Stimulated activated CD4-positive, alpha-beta T cell treated with anti-CD3 and anti-CD28 coated beads, Interleukin-1b, Interleukin-23, amount 100 ng/mL, for 24 hours (primary cell): ENCODE data around the gene CRADD.

Experiments used
- DNase-seq, 4 experiments: peaks; one replicate each; pipeline ENCODE4 v3.0.0-alpha.2; 2020; ENCODE audit warnings: low read depth in 4 of 4, low spot score in 1 of 4

Gene CRADD

GRCh38 chr12:93804392-93805179 is 127.4 kb downstream of the CRADD start:
- no peak for DNase-seq

- no peak for DNase-seq
Observed at GRCh38 chr12:93805736-93806141, 128.6 kb downstream of the CRADD start.

GRCh38 chr12:93807354-93807753 is 130.2 kb downstream of the CRADD start:
- DNase-seq = no peak

- no peak for DNase-seq
Observed at GRCh38 chr12:93808169-93808899, 131.2 kb downstream of the CRADD start.

GRCh38 chr12:93812626-93813025 is 135.5 kb downstream of the CRADD start:
- no peak for DNase-seq

GRCh38 chr12:93813186-93813585 is 136.0 kb downstream of the CRADD start:
- no peak for DNase-seq

GRCh38 chr12:93813972-93814821 is 137.0 kb downstream of the CRADD start:
- DNase-seq = no peak

- no peak for DNase-seq
Observed at GRCh38 chr12:93818488-93819049, 141.4 kb downstream of the CRADD start.

- no peak for DNase-seq
Observed at GRCh38 chr12:93819050-93819491, 141.9 kb downstream of the CRADD start.

- DNase-seq = no peak
Observed at GRCh38 chr12:93823616-93824391, 146.6 kb downstream of the CRADD start.

GRCh38 chr12:93824514-93825500 is 147.6 kb downstream of the CRADD start:
- no peak for DNase-seq

- no peak for DNase-seq
Observed at GRCh38 chr12:93825501-93825888, 148.3 kb downstream of the CRADD start.

- no peak for DNase-seq
Observed at GRCh38 chr12:93825931-93826555, 148.9 kb downstream of the CRADD start.

GRCh38 chr12:93827179-93827578 is 150.0 kb downstream of the CRADD start:
- DNase-seq = no peak

- no peak for DNase-seq
Observed at GRCh38 chr12:93827669-93828068, 150.5 kb downstream of the CRADD start.

- DNase-seq = no peak
Observed at GRCh38 chr12:93829016-93829415, 151.8 kb downstream of the CRADD start.

- no peak for DNase-seq
Observed at GRCh38 chr12:93831374-93831773, 154.2 kb downstream of the CRADD start.

GRCh38 chr12:93832131-93832530 is 155.0 kb downstream of the CRADD start:
- DNase-seq = no peak

- DNase-seq = no peak
Observed at GRCh38 chr12:93833946-93834345, 156.8 kb downstream of the CRADD start.
